IMR-90 (cell line): ENCODE measurements around the gene LAMTOR1. TPM values are rescaled to one million over a fixed set of nuclear protein-coding genes. Genes with fewer than 3 reads are reported as not detected.

ENCODE experiments used
- ATAC-seq: fragments of 200-7000 bp; cut with Tn5 transposase; 2 replicates; pipeline ENCODE4 v1.9.1; 2020; ENCODE audit warnings: low read depth, mild to moderate bottlenecking, moderate library complexity
- BruUV-seq: library from RNA; stranded (reverse); fragments of 400-500 nt; replicated peaks from 2 replicates; lab custom pipeline; 2021; lab: Mats Ljungman, UMichigan
- CTCF ChIA-PET: fragments of 300-600 bp; formaldehyde crosslinking; extraction: SDS; loops from one replicate; lab custom pipeline; 2021; ENCODE audit warnings: antibody characterized with exemption; lab: Yijun Ruan, JAX
- POLR2A ChIA-PET: fragments of 300-600 bp; sonication (Branson Sonifier 250); formaldehyde crosslinking; loops from one replicate; lab custom pipeline; 2022; ENCODE audit warnings: antibody characterized with exemption; ENCODE audit not compliant: unreplicated experiment; lab: Charles Lee
- DNase-seq: peaks from one replicate; pipeline ENCODE4 v3.0.0; 2013
- H2AFZ ChIP-seq: replicated peaks from 2 replicates; pipeline ENCODE3; 2013; ENCODE audit warnings: low read length, mild to moderate bottlenecking; ENCODE audit not compliant: poor library complexity
- H2AK5ac ChIP-seq: 2 replicates; pipeline ENCODE4 v1.6.1; 2013; ENCODE audit warnings: low read depth, low read length, inconsistent platforms
- H2AK9ac ChIP-seq: replicated peaks from 2 replicates; pipeline ENCODE3; 2013; ENCODE audit warnings: mild to moderate bottlenecking, low read depth, low read length, moderate library complexity; ENCODE audit not compliant: poor library complexity
- H2BK120ac ChIP-seq: 2 replicates; pipeline ENCODE4 v1.6.1; 2013; ENCODE audit warnings: low read depth, low read length, inconsistent platforms
- H2BK15ac ChIP-seq: 3 replicates; pipeline ENCODE4 v1.6.1; 2013; ENCODE audit warnings: low read depth, low read length, inconsistent platforms
- H2BK20ac ChIP-seq: 2 replicates; pipeline ENCODE4 v1.6.1; 2013; ENCODE audit warnings: low read depth, mild to moderate bottlenecking, inconsistent platforms, low read length, moderate library complexity
- H2BK5ac ChIP-seq: 2 replicates; pipeline ENCODE4 v1.6.1; 2013; ENCODE audit warnings: mild to moderate bottlenecking, low read depth, low read length, inconsistent platforms; ENCODE audit not compliant: poor library complexity, severe bottlenecking
- H3K14ac ChIP-seq: replicated peaks from 2 replicates; pipeline ENCODE4 v1.6.1; 2013; ENCODE audit warnings: low read depth, low read length, inconsistent platforms
- H3K18ac ChIP-seq: 2 replicates; pipeline ENCODE4 v1.6.1; 2013; ENCODE audit warnings: low read depth, low read length, control low read depth
- H3K23ac ChIP-seq: 2 replicates; pipeline ENCODE4 v1.6.1; 2013; ENCODE audit warnings: low read depth, low read length, inconsistent platforms
- H3K27ac ChIP-seq: 2 replicates; pipeline ENCODE4 v1.5.1; 2013; ENCODE audit warnings: mild to moderate bottlenecking, control low read depth, low read length; ENCODE audit not compliant: insufficient read depth
- H3K27me3 ChIP-seq: 2 replicates; pipeline ENCODE4 v1.6.1; 2013; ENCODE audit warnings: low read length; ENCODE audit not compliant: control insufficient read depth, insufficient read depth
- H3K36me3 ChIP-seq: 2 replicates; pipeline ENCODE4 v1.6.1; 2013; ENCODE audit warnings: low read length, mixed read lengths; ENCODE audit not compliant: control insufficient read depth, insufficient read depth
- H3K4ac ChIP-seq: 2 replicates; pipeline ENCODE4 v1.6.1; 2013; ENCODE audit warnings: low read depth, low read length, inconsistent platforms
- H3K4me1 ChIP-seq: 2 replicates; pipeline ENCODE4 v1.6.1; 2013; ENCODE audit warnings: low read length, mixed read lengths; ENCODE audit not compliant: control insufficient read depth, insufficient read depth
- H3K4me2 ChIP-seq: 2 replicates; pipeline ENCODE4 v1.6.1; 2013; ENCODE audit warnings: low read depth, mild to moderate bottlenecking, control low read depth, low read length, moderate library complexity
- H3K4me3 ChIP-seq: 2 replicates; pipeline ENCODE4 v1.5.1; 2013; ENCODE audit warnings: low read depth, mild to moderate bottlenecking, control low read depth, low read length, moderate library complexity; ENCODE audit not compliant: insufficient read depth
- H3K56ac ChIP-seq: 2 replicates; pipeline ENCODE4 v1.6.1; 2013; ENCODE audit warnings: low read length, inconsistent platforms; ENCODE audit not compliant: insufficient read depth; ENCODE audit errors: extremely low read depth
- H3K79me1 ChIP-seq, 2 experiments: 2 replicates each; pipeline ENCODE4 v1.6.1; 2013; ENCODE audit warnings: low read length in 2 of 2, inconsistent platforms in 1 of 2, low read depth in 1 of 2
- H3K9ac ChIP-seq: 2 replicates; pipeline ENCODE4 v1.6.1; 2013; ENCODE audit warnings: low read depth, low read length, control low read depth
- H3K9me1 ChIP-seq: 2 replicates; pipeline ENCODE4 v1.6.1; 2013; ENCODE audit warnings: low read length, inconsistent platforms; ENCODE audit not compliant: insufficient read depth
- H3K9me3 ChIP-seq: 2 replicates; pipeline ENCODE4 v1.6.1; 2013; ENCODE audit warnings: low read length; ENCODE audit not compliant: control insufficient read depth, insufficient read depth
- H4K20me1 ChIP-seq: 2 replicates; pipeline ENCODE4 v1.6.1; 2013; ENCODE audit warnings: low read length, inconsistent platforms; ENCODE audit not compliant: insufficient read depth
- H4K5ac ChIP-seq: 2 replicates; pipeline ENCODE4 v1.6.1; 2013; ENCODE audit warnings: mild to moderate bottlenecking, low read depth, low read length, control low read depth
- H4K8ac ChIP-seq, 2 experiments: 2 replicates each; pipeline ENCODE4 v1.6.1; 2013; ENCODE audit warnings: low read depth in 2 of 2, low read length in 2 of 2, control low read depth in 1 of 2, inconsistent platforms in 1 of 2
- H4K91ac ChIP-seq: 2 replicates; pipeline ENCODE4 v1.6.1; 2013; ENCODE audit warnings: low read depth, low read length, inconsistent platforms; ENCODE audit not compliant: insufficient read depth
- CEBPB ChIP-seq: IDR thresholded peaks from 2 replicates; pipeline ENCODE4 v1.6.1; 2012; ENCODE audit warnings: low read depth, low read length, improper control_type of control experiment
- CHD1 ChIP-seq: IDR thresholded peaks from 2 replicates; pipeline ENCODE4 v1.6.1; 2012; ENCODE audit warnings: low read depth, low read length, improper control_type of control experiment
- FOS ChIP-seq: fragments of 150-350 bp; IDR thresholded peaks from 2 replicates; pipeline ENCODE4 v1.6.1; 2016; ENCODE audit warnings: low read depth, low read length
- MAZ ChIP-seq: IDR thresholded peaks from 2 replicates; pipeline ENCODE4 v1.6.1; 2012; ENCODE audit warnings: low read depth, mild to moderate bottlenecking, low read length, improper control_type of control experiment, moderate library complexity, borderline replicate concordance
- NFE2L2 ChIP-seq: fragments of 150-350 bp; IDR thresholded peaks from 2 replicates; pipeline ENCODE4 v1.6.1; 2016; ENCODE audit warnings: low read depth, mild to moderate bottlenecking, low read length
- POLR2A ChIP-seq: IDR thresholded peaks from 2 replicates; pipeline ENCODE4 v1.6.1; 2012; ENCODE audit warnings: mild to moderate bottlenecking, low read depth, low read length
- RAD21 ChIP-seq: IDR thresholded peaks from 2 replicates; pipeline ENCODE4 v1.6.1; 2012; ENCODE audit warnings: low read length, improper control_type of control experiment
- RCOR1 ChIP-seq: IDR thresholded peaks from 2 replicates; pipeline ENCODE4 v1.6.1; 2012; ENCODE audit warnings: mild to moderate bottlenecking, low read length, improper control_type of control experiment; ENCODE audit not compliant: insufficient replicate concordance
- RFX5 ChIP-seq: IDR thresholded peaks from 2 replicates; pipeline ENCODE4 v1.8.0; 2012; ENCODE audit warnings: low read depth, mild to moderate bottlenecking, low read length, moderate library complexity
- SMC3 ChIP-seq: fragments of 150-350 bp; IDR thresholded peaks from 2 replicates; pipeline ENCODE4 v1.6.1; 2016; ENCODE audit warnings: low read depth, mild to moderate bottlenecking, antibody characterized with exemption, low read length, moderate library complexity
- USF2 ChIP-seq: fragments of 150-350 bp; IDR thresholded peaks from 2 replicates; pipeline ENCODE4 v1.6.1; 2017; ENCODE audit warnings: mild to moderate bottlenecking, antibody characterized with exemption, low read length, low read depth
- WGBS, 2 experiments: methylation state at CpG; one replicate each; pipeline versions ENCODE4 v1.1.5 to v1.1.7; 2013; ENCODE audit warnings: missing lambda C conversion rate in 2 of 2; ENCODE audit not compliant: insufficient read length in 1 of 2; ENCODE audit errors: extremely low coverage in 2 of 2; 5-methylcytosine and 5-hydroxymethylcytosine counted together
- dilution Hi-C: fragments of 300-500 bp; cut with HindIII; formaldehyde crosslinking; loops from one replicate; pipeline ENCODE4 v1.14.3; 2018; ENCODE audit warnings: low sequenced_read_pairs; ENCODE audit not compliant: unreplicated experiment
- in situ Hi-C: fragments of 300-500 bp; cut with MboI; formaldehyde crosslinking; loops from 3 replicates; pipeline ENCODE4 v1.14.3; 2019; ENCODE audit warnings: low sequenced_read_pairs, inconsistent platforms, mixed read lengths
- intact Hi-C: fragments of 100-400 bp; cut with micrococcal nuclease; formaldehyde crosslinking; loops from 2 replicates; pipeline ENCODE4 v1.10.0; 2022
- polyA plus RNA-seq, 3 experiments: library from polyadenylated mRNA; depleted of rRNA; stranded (reverse); fragments of >200 nt; gene quantifications; 2 replicates each; pipeline ENCODE4 v1.2.3, GENCODE V29; 2012; ENCODE audit warnings: low replicate concordance in 1 of 3
- total RNA-seq: library from RNA; depleted of rRNA; stranded (reverse); fragments of >200 nt; gene quantifications from 2 replicates; pipeline ENCODE4 v1.2.3, GENCODE V29; 2012
- TF ChIP-seq, protein P1 (sequence below): fragments of 150-350 bp; IDR thresholded peaks from 2 replicates; pipeline ENCODE4 v1.6.1; 2016; ENCODE audit warnings: low read depth, mild to moderate bottlenecking, low read length, moderate library complexity, borderline replicate concordance

Gene LAMTOR1
- total and polyA plus RNA-seq, 2 of the 4 experiments (the other 2 are of a cell fraction): 126 to 137 TPM

GRCh38 chr11:72122607-72123006 lies 19.5 kb upstream of the LAMTOR1 start:
- Histone ChIP-seq H2BK120ac (no peak overlapping the region), H3K9me3 (no peaks in the 10 kb centered on the region), H4K91ac (no peak overlapping the region), H3K4me3 (no peak overlapping the region), H3K9ac (no peak overlapping the region), H3K27me3 (peaks cover 2% of the 10 kb centered on the region; the same call in 1 of the 2 replicates), H3K9me1 (no peaks in the 10 kb centered on the region), H3K79me1 (no peaks in the 10 kb centered on the region), H3K56ac (no peak overlapping the region), H2BK5ac (no peak overlapping the region), H2AK5ac (no peak overlapping the region), H2BK20ac (no peak overlapping the region), H3K14ac (no peak overlapping the region), H3K27ac (no peak overlapping the region), H3K36me3 (no peaks in the 10 kb centered on the region), H2AK9ac (no peak overlapping the region), H3K23ac (no peak overlapping the region), H3K18ac (no peak overlapping the region), H2BK15ac (no peak overlapping the region), H4K5ac (no peak overlapping the region), H4K20me1 (no peaks in the 10 kb centered on the region), H4K8ac (no peak overlapping the region), H3K4ac (no peak overlapping the region), H3K4me2 (no peak overlapping the region), H3K4me1 (no peaks in the 10 kb centered on the region), H2AFZ (no peak overlapping the region)
- TF ChIP-seq NFE2L2 (no peak), SMC3 (no peak), RCOR1 (no peak), USF2 (no peak), RAD21 (no peak), CEBPB (no peak), FOS (no peak), RFX5 (no peak), CHD1 (no peak), POLR2A (no peak), MAZ (no peak)
- TF ChIP-seq, protein P1, sequence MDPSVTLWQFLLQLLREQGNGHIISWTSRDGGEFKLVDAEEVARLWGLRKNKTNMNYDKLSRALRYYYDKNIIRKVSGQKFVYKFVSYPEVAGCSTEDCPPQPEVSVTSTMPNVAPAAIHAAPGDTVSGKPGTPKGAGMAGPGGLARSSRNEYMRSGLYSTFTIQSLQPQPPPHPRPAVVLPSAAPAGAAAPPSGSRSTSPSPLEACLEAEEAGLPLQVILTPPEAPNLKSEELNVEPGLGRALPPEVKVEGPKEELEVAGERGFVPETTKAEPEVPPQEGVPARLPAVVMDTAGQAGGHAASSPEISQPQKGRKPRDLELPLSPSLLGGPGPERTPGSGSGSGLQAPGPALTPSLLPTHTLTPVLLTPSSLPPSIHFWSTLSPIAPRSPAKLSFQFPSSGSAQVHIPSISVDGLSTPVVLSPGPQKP: no peak
- ATAC-seq (no peak), DNase-seq (no peak)
- in situ Hi-C loops: no loop called here
- dilution Hi-C loops: no loop called here
- no CpG with 5 or more reads among the region's 1 CpG for WGBS, 2 experiments
- intact Hi-C loops: no loop called here
- POLR2A ChIA-PET: no interaction called here
- no TSS peak for BruUV-seq
- CTCF ChIA-PET: no interaction called here
